GM12872 (cell line): ENCODE measurements around the gene ADAMTS2.

ENCODE experiments used
- CTCF ChIP-seq: IDR thresholded peaks from 3 replicates; pipeline ENCODE4 v1.5.1; 2011; ENCODE audit warnings: low read depth, mild to moderate bottlenecking, low read length, moderate library complexity; ENCODE audit not compliant: insufficient read depth

ADAMTS2 gene

GRCh38 chr5:179176571-179177230 lies 168.6 kb downstream of the ADAMTS2 start:
- TF ChIP-seq CTCF: no peak

GRCh38 chr5:179176166-179176565 lies 169.1 kb downstream of the ADAMTS2 start:
- TF ChIP-seq CTCF: no peak

- TF ChIP-seq CTCF: no peak
These were observed 173.2 kb downstream of the ADAMTS2 start for GRCh38 chr5:179171816-179172745.

GRCh38 chr5:179171251-179171815 lies 173.9 kb downstream of the ADAMTS2 start:
- TF ChIP-seq CTCF: no peak

- no peak for TF ChIP-seq CTCF
These were observed 174.7 kb downstream of the ADAMTS2 start for GRCh38 chr5:179170606-179171005.

GRCh38 chr5:179169836-179170235 lies 175.4 kb downstream of the ADAMTS2 start:
- no peak for TF ChIP-seq CTCF

GRCh38 chr5:179168664-179169063 lies 176.6 kb downstream of the ADAMTS2 start:
- no peak for TF ChIP-seq CTCF
